ENCODE measurements around the gene OTUD3.

DNA sequence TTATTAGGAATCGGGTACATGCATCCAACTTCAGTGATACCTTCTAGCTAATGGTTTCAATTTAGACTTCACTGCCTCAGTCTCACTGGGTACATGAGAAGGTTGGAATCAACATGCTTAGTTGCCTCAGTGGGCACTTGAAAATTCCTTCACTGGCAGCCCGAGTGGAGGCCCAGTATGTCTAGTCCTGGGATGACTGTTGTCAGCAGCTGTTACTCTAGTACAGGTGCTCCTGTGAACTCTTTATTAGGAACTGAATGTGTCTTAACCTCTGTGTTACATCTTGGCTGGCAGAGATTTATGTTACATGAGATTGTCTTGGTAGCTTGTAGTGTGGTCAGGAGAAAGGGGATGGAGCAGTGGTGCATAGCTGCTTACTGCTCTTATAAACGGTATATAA is 27.8 kb downstream of the OTUD3 start:
- TF ChIP-seq, protein P1, sequence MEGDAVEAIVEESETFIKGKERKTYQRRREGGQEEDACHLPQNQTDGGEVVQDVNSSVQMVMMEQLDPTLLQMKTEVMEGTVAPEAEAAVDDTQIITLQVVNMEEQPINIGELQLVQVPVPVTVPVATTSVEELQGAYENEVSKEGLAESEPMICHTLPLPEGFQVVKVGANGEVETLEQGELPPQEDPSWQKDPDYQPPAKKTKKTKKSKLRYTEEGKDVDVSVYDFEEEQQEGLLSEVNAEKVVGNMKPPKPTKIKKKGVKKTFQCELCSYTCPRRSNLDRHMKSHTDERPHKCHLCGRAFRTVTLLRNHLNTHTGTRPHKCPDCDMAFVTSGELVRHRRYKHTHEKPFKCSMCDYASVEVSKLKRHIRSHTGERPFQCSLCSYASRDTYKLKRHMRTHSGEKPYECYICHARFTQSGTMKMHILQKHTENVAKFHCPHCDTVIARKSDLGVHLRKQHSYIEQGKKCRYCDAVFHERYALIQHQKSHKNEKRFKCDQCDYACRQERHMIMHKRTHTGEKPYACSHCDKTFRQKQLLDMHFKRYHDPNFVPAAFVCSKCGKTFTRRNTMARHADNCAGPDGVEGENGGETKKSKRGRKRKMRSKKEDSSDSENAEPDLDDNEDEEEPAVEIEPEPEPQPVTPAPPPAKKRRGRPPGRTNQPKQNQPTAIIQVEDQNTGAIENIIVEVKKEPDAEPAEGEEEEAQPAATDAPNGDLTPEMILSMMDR (IDR thresholded peaks at IDR 0.05; ENCODE audit: insufficient read depth, low read length, poor library complexity, severe bottlenecking) = no peak
- no peak for TF ChIP-seq EZH2phosphoT487 (conservative IDR thresholded peaks at IDR 0.05; ENCODE audit: low read length)
